Left lung (tissue), 10 donors: ENCODE measurements around the gene ZNF451. TPM values are rescaled to one million over a fixed set of nuclear protein-coding genes. Genes with fewer than 3 reads are reported as not detected.

Experiments
- ATAC-seq: fragments of 200-7000 bp; cut with Tn5 transposase; one replicate; pipeline ENCODE4 v1.9.1; 2020; ENCODE audit warnings: moderate library complexity
- DNase-seq, 4 donors: peaks; one replicate each; pipeline ENCODE4 v3.0.0-alpha.2; 2013 to 2020
- H3K27ac ChIP-seq, 2 donors: fragments of 200-600 bp; sonication (generic) in 1 of 2; one replicate each; pipeline versions ENCODE4 v1.5.0 to v1.8.0; 2020 to 2021
- H3K27me3 ChIP-seq, 2 donors: fragments of 200-600 bp; sonication (generic) in 1 of 2; one replicate each; pipeline versions ENCODE4 v1.5.0 to v1.8.0; 2020 to 2021
- H3K36me3 ChIP-seq, 2 donors: fragments of 200-600 bp; sonication (generic) in 1 of 2; one replicate each; pipeline versions ENCODE4 v1.5.0 to v1.8.0; 2020 to 2021
- H3K4me1 ChIP-seq, 2 donors: fragments of 200-600 bp; one replicate each; pipeline ENCODE4 v1.8.0; 2021
- H3K4me3 ChIP-seq, 2 donors: fragments of 200-600 bp; sonication (generic) in 1 of 2; one replicate each; pipeline versions ENCODE4 v1.5.0 to v1.8.0; 2020 to 2021; ENCODE audit warnings: mild to moderate bottlenecking in 1 of 2
- H3K9me3 ChIP-seq, 2 donors: fragments of 200-600 bp; sonication (generic) in 1 of 2; one replicate each; pipeline versions ENCODE4 v1.5.0 to v1.8.0; 2020 to 2021
- intact Hi-C, 2 donors: fragments of 100-400 bp; cut with DNase I; formaldehyde crosslinking; loops; one replicate each; pipeline versions ENCODE4 v1.11.2 to v1.14.2; 2022
- polyA plus RNA-seq, 6 donors: library from polyadenylated mRNA; unstranded; fragments of 120-200 nt; gene quantifications; one replicate each; pipeline ENCODE4 v1.2.1, GENCODE V29; 2013; ENCODE audit not compliant: insufficient read length in 6 of 6
- total RNA-seq, 2 donors: library from RNA; stranded (reverse); fragmentation: NEBNext Ultra II Directional; extraction: Animal tissue kit (Norgen Biotek cat#: 25700); gene quantifications; one replicate each; pipeline ENCODE4 v1.2.1, GENCODE V29; 2021
- TF ChIP-seq, protein P1 (sequence below), 2 donors: fragments of 200-600 bp; sonication (generic) in 1 of 2; IDR thresholded peaks; one replicate each; pipeline versions ENCODE4 v1.5.0 to v1.8.0; 2021; ENCODE audit warnings: antibody characterized with exemption in 2 of 2
- donor health status: DM: no; HTN: yes; CAD: no.
- donor health status: DM: no; HTN: no; CAD: no.

The ZNF451 gene
- total and polyA plus RNA-seq, 8 donors = 36.3 to 53.4 (median 48.0) TPM

GRCh38 chr6:57137350-57137749, 47.4 kb downstream of the ZNF451 start:
- DNase-seq = no peak
- TF ChIP-seq, protein P1, sequence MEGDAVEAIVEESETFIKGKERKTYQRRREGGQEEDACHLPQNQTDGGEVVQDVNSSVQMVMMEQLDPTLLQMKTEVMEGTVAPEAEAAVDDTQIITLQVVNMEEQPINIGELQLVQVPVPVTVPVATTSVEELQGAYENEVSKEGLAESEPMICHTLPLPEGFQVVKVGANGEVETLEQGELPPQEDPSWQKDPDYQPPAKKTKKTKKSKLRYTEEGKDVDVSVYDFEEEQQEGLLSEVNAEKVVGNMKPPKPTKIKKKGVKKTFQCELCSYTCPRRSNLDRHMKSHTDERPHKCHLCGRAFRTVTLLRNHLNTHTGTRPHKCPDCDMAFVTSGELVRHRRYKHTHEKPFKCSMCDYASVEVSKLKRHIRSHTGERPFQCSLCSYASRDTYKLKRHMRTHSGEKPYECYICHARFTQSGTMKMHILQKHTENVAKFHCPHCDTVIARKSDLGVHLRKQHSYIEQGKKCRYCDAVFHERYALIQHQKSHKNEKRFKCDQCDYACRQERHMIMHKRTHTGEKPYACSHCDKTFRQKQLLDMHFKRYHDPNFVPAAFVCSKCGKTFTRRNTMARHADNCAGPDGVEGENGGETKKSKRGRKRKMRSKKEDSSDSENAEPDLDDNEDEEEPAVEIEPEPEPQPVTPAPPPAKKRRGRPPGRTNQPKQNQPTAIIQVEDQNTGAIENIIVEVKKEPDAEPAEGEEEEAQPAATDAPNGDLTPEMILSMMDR (IDR thresholded peaks at IDR 0.05) = no peak
- no peaks in the 10 kb centered on the region for H3K4me1 ChIP-seq
- no peaks in the 10 kb centered on the region for H3K27me3 ChIP-seq
- H3K9me3 ChIP-seq = no peaks in the 10 kb centered on the region
- no peak overlapping the region for H3K27ac ChIP-seq
- ATAC-seq = no peak
- H3K36me3 ChIP-seq = peaks cover 0 to 63% of the 10 kb centered on the region in 2 donors
- intact Hi-C loops = no loop called here
- no peak overlapping the region for H3K4me3 ChIP-seq

GRCh38 chr6:57138026-57138425, 48.0 kb downstream of the ZNF451 start:
- Histone ChIP-seq H3K9me3 (no peaks in the 10 kb centered on the region), H3K36me3 (peaks cover 0 to 64% of the 10 kb centered on the region in 2 donors), H3K4me1 (no peaks in the 10 kb centered on the region), H3K27ac (no peak overlapping the region), H3K27me3 (no peaks in the 10 kb centered on the region), H3K4me3 (no peak overlapping the region)
- DNase-seq (no peak), ATAC-seq (no peak)
- TF ChIP-seq, protein P1 (IDR thresholded peaks at IDR 0.05) = no peak
- intact Hi-C loops = no loop called here

DNA sequence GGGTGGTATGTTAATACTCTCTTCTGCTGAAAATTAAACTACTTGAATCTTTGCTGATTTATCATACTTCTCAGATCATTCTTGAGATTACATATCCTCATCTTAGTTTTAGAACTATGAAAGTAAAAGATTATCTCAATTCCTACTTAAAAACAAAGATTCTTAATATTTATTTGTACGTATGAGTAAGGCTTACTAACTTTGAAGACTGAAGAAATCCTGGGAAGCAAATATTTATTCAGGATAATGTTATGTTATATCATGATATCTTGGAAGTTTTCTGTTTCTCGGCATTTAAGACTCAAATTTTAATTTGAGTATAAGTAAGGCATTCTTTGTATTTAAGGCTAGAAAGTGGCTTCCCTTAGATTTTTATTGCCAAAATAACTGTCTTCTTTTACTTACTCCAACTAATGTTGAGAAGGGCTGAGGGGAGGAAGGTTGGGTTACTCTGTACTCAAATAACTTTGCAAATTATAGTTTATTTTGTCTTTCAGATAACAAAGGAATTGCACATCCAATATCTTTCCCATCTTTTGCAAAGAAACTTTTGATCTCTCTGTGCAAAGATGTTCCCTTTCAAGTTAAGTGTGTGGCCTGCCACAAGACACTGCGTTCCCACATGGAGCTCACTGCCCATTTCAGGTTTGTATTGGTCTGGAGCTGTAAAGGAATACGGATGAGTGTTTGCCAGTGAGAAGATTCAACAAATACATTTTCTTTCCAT, 51.6 kb downstream of the ZNF451 start:
- intact Hi-C loops = no loop called here
- ATAC-seq (no peak), DNase-seq (no peak)
- TF ChIP-seq, protein P1 (IDR thresholded peaks at IDR 0.05) = no peak
- no peak overlapping the region for H3K27ac ChIP-seq
- no peak overlapping the region for H3K4me3 ChIP-seq
- no peaks in the 10 kb centered on the region for H3K27me3 ChIP-seq
- H3K9me3 ChIP-seq = no peaks in the 10 kb centered on the region
- H3K4me1 ChIP-seq = no peaks in the 10 kb centered on the region
- peaks cover 0 to 53% of the 10 kb centered on the region in 2 donors for H3K36me3 ChIP-seq

GRCh38 chr6:57142178-57142525, 52.2 kb downstream of the ZNF451 start:
- intact Hi-C loops = no loop called here
- no peak for ATAC-seq
- DNase-seq = no peak
- peaks cover 0 to 50% of the 10 kb centered on the region in 2 donors for H3K36me3 ChIP-seq
- H3K4me1 ChIP-seq = no peaks in the 10 kb centered on the region
- H3K4me3 ChIP-seq = no peak overlapping the region
- no peaks in the 10 kb centered on the region for H3K27me3 ChIP-seq
- H3K27ac ChIP-seq = no peak overlapping the region
- no peaks in the 10 kb centered on the region for H3K9me3 ChIP-seq
- TF ChIP-seq, protein P1 (IDR thresholded peaks at IDR 0.05) = no peak

GRCh38 chr6:57143690-57144089, 53.7 kb downstream of the ZNF451 start:
- intact Hi-C loops = no loop called here
- H3K27ac ChIP-seq = no peak overlapping the region
- no peaks in the 10 kb centered on the region for H3K27me3 ChIP-seq
- no peaks in the 10 kb centered on the region for H3K9me3 ChIP-seq
- H3K36me3 ChIP-seq = peaks cover 0 to 54% of the 10 kb centered on the region in 2 donors
- H3K4me1 ChIP-seq = no peaks in the 10 kb centered on the region
- TF ChIP-seq, protein P1 (IDR thresholded peaks at IDR 0.05) = no peak
- DNase-seq (no peak), ATAC-seq (no peak)
- no peak overlapping the region for H3K4me3 ChIP-seq
